Spleen (tissue), 7 donors: ENCODE results near the gene PIP5K1B.

ENCODE experiments used
- POLR2A ChIP-seq, 3 donors: fragments of 450-650 bp; IDR thresholded peaks; one replicate each; pipeline ENCODE4 v1.5.1; 2017; ENCODE audit warnings: antibody characterized with exemption in 3 of 3, mild to moderate bottlenecking in 1 of 3
- TF ChIP-seq, protein P1 (sequence below), 11 experiments: fragments of 200-600 bp in 7 of 11; fragments of 450-650 bp in 4 of 11; sonication (generic) in 4 of 11; IDR thresholded peaks in 8 of 11; conservative IDR thresholded peaks in 3 of 11; 1 replicate in 7 of 11; 2 replicates in 4 of 11; pipeline versions ENCODE4 v1.4.0 to v1.8.0; 2016 to 2021; ENCODE audit warnings: antibody characterized with exemption in 11 of 11, inconsistent platforms in 4 of 11, mild to moderate bottlenecking in 1 of 11
- donor health status: DM: no; HTN: no; CAD: no; lungs with moderate emphysema.
- donor health status: DM: no; HTN: no; CAD: no.
- donor health status: DM: no; HTN: no; CAD: no.

DNA sequence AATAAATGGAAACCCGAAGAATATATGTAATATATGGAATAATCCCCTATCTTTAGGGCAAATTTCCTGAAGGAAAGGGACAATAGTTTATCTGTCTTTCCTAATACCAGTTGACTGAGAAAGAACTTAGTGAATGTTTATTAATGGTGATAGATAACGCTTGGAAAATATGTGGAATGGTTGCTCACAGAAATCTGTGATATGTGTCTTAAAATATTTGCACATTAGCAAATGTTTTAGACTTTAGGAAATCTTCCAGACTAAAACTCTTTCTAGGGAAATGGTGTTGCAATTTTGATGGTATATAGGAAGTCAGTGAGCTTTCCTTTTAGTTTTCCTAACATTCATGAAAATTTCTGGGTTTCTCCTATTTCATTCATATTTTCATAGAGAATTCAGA, 90.4 kb downstream of the PIP5K1B start:
- TF ChIP-seq POLR2A (IDR thresholded peaks at IDR 0.05), result no peak
- TF ChIP-seq, protein P1, sequence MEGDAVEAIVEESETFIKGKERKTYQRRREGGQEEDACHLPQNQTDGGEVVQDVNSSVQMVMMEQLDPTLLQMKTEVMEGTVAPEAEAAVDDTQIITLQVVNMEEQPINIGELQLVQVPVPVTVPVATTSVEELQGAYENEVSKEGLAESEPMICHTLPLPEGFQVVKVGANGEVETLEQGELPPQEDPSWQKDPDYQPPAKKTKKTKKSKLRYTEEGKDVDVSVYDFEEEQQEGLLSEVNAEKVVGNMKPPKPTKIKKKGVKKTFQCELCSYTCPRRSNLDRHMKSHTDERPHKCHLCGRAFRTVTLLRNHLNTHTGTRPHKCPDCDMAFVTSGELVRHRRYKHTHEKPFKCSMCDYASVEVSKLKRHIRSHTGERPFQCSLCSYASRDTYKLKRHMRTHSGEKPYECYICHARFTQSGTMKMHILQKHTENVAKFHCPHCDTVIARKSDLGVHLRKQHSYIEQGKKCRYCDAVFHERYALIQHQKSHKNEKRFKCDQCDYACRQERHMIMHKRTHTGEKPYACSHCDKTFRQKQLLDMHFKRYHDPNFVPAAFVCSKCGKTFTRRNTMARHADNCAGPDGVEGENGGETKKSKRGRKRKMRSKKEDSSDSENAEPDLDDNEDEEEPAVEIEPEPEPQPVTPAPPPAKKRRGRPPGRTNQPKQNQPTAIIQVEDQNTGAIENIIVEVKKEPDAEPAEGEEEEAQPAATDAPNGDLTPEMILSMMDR (IDR thresholded peaks at IDR 0.05 in 8 of 11, conservative IDR thresholded peaks at IDR 0.05 in 3 of 11), result no peak
